Endothelial cell of umbilical vein (primary cell): ENCODE data around the gene SLC8A1. TPM values are rescaled to one million over a fixed set of nuclear protein-coding genes. Genes with fewer than 3 reads are reported as not detected.

Experiments used
- BruUV-seq: library from RNA; stranded (reverse); fragments of 400-500 nt; replicated peaks from 2 replicates; lab custom pipeline; 2021; lab: Mats Ljungman, UMichigan
- CTCF ChIA-PET: fragments of 300-600, 350-600 bp; sonication (Branson Sonifier 250); formaldehyde crosslinking; loops from one replicate; lab custom pipeline; 2021; ENCODE audit warnings: antibody characterized with exemption, inconsistent platforms; lab: Charles Lee
- POLR2A ChIA-PET: fragments of 300-600, 350-600 bp; sonication (Branson Sonifier 250); formaldehyde crosslinking; loops from one replicate; lab custom pipeline; 2021; ENCODE audit warnings: antibody characterized with exemption, inconsistent platforms; lab: Charles Lee
- DNase-seq: peaks from one replicate; pipeline ENCODE4 v3.0.0-alpha.2; 2011; ENCODE audit warnings: low read depth, low spot score
- FAIRE-seq: peaks from 2 replicates; lab custom pipeline; 2011; peaks lifted over from hg19 to GRCh38; lab: Jason Lieb, UNC
- H2AFZ ChIP-seq: 2 replicates; pipeline ENCODE4 v1.6.0; 2012; ENCODE audit warnings: low read depth, low read length, control low read depth, inconsistent platforms
- H3K27ac ChIP-seq: 2 replicates; pipeline ENCODE4 v1.5.1; 2011; ENCODE audit warnings: low read depth, mild to moderate bottlenecking, control low read depth, low read length, moderate library complexity; ENCODE audit not compliant: insufficient read depth
- H3K27me3 ChIP-seq, 2 experiments: 2 replicates each; pipeline versions ENCODE4 v1.6.0 to v1.6.1; 2011; ENCODE audit warnings: low read length in 2 of 2, mixed read lengths in 1 of 2; ENCODE audit not compliant: control insufficient read depth in 2 of 2, insufficient read depth in 2 of 2
- H3K36me3 ChIP-seq, 2 experiments: 2 replicates in 1 of 2; 3 replicates in 1 of 2; pipeline ENCODE4 v1.5.1; 2011; ENCODE audit warnings: low read length in 2 of 2, mild to moderate bottlenecking in 1 of 2, moderate library complexity in 1 of 2; ENCODE audit not compliant: control insufficient read depth in 2 of 2, insufficient read depth in 2 of 2; ENCODE audit errors: extremely low read depth in 1 of 2
- H3K4me1 ChIP-seq: 3 replicates; pipeline ENCODE4 v1.5.1; 2011; ENCODE audit warnings: mild to moderate bottlenecking, low read length; ENCODE audit not compliant: control insufficient read depth, insufficient read depth; ENCODE audit errors: extremely low read depth
- H3K4me2 ChIP-seq: 2 replicates; pipeline ENCODE4 v1.6.1; 2011; ENCODE audit warnings: low read length, control low read depth, mixed read lengths; ENCODE audit not compliant: insufficient read depth
- H3K4me3 ChIP-seq, 3 experiments: fragments of 200-600 bp in 1 of 3; sonication (generic), shearing (Covaris generic) in 1 of 3; replicated peaks in 1 of 3; 2 replicates each; pipeline ENCODE4 v1.5.1; 2011 to 2016; ENCODE audit warnings: control low read depth in 3 of 3, low read length in 3 of 3, mild to moderate bottlenecking in 2 of 3, inconsistent platforms in 1 of 3, low read depth in 1 of 3, moderate library complexity in 1 of 3; ENCODE audit not compliant: insufficient read depth in 1 of 3
- H3K79me2 ChIP-seq: 2 replicates; pipeline ENCODE4 v1.6.0; 2012; ENCODE audit warnings: low read length, inconsistent platforms; ENCODE audit not compliant: control insufficient read depth, insufficient read depth
- H3K9ac ChIP-seq: replicated peaks from 2 replicates; pipeline ENCODE3; 2011; ENCODE audit warnings: low read length, control low read depth; ENCODE audit not compliant: insufficient read depth; ENCODE audit errors: extremely low read depth
- H3K9me1 ChIP-seq: replicated peaks from 3 replicates; pipeline ENCODE4 v1.6.0; 2011; ENCODE audit warnings: mild to moderate bottlenecking, low read length; ENCODE audit not compliant: control insufficient read depth, insufficient read depth; ENCODE audit errors: extremely low read depth
- H3K9me3 ChIP-seq: replicated peaks from 2 replicates; pipeline ENCODE4 v1.5.1; 2012; ENCODE audit warnings: low read length, inconsistent platforms; ENCODE audit not compliant: control insufficient read depth, insufficient read depth
- H4K20me1 ChIP-seq: replicated peaks from 2 replicates; pipeline ENCODE3; 2011; ENCODE audit warnings: mild to moderate bottlenecking, low read length; ENCODE audit not compliant: control insufficient read depth, insufficient read depth; ENCODE audit errors: extremely low read depth
- EZH2 ChIP-seq: IDR thresholded peaks from 2 replicates; pipeline ENCODE4 v1.6.1; 2012; ENCODE audit warnings: borderline replicate concordance, low read depth, mild to moderate bottlenecking, moderate library complexity, low read length, inconsistent platforms; ENCODE audit not compliant: severe bottlenecking
- FOS ChIP-seq: IDR thresholded peaks from 2 replicates; pipeline ENCODE4 v1.6.1; 2011; ENCODE audit warnings: mild to moderate bottlenecking, low read length, moderate library complexity, borderline replicate concordance; ENCODE audit not compliant: insufficient read depth
- GATA2 ChIP-seq: IDR thresholded peaks from 2 replicates; pipeline ENCODE4 v1.7.0; 2011; ENCODE audit warnings: low read depth, mild to moderate bottlenecking, moderate library complexity, mixed read lengths, low read length; ENCODE audit not compliant: insufficient read length, insufficient read depth
- JUN ChIP-seq: IDR thresholded peaks from 2 replicates; pipeline ENCODE4 v1.6.1; 2011; ENCODE audit warnings: borderline replicate concordance, low read depth; ENCODE audit not compliant: insufficient read length, insufficient read depth
- MYC ChIP-seq: IDR thresholded peaks from one replicate; pipeline ENCODE4 v1.6.1; 2011; ENCODE audit warnings: mild to moderate bottlenecking, low read depth, low read length
- POLR2A ChIP-seq: IDR thresholded peaks from 2 replicates; pipeline ENCODE4 v1.6.1; 2012; ENCODE audit warnings: low read depth, mild to moderate bottlenecking, control low read depth, low read length
- POLR2AphosphoS5 ChIP-seq: IDR thresholded peaks from 2 replicates; pipeline ENCODE4 v1.6.1; 2012; ENCODE audit warnings: low read depth, mild to moderate bottlenecking, control low read depth, low read length, moderate library complexity; ENCODE audit not compliant: insufficient read depth
- dilution Hi-C: fragments of 300-500 bp; cut with MboI; formaldehyde crosslinking; loops from one replicate; pipeline ENCODE4 v1.15.0; 2019; ENCODE audit warnings: low sequenced_read_pairs; ENCODE audit not compliant: extremely low pct_ligation_motif_present
- intact Hi-C: fragments of 100-400 bp; cut with micrococcal nuclease; formaldehyde crosslinking; loops from one replicate; pipeline ENCODE4 v1.10.0; 2022
- polyA plus RNA-seq, 4 experiments: library from polyadenylated mRNA; depleted of rRNA in 3 of 4; stranded (reverse) in 3 of 4; unstranded in 1 of 4; fragments of >200 nt; gene quantifications; 2 replicates each; pipeline versions ENCODE4 v1.2.1 to v1.2.3, GENCODE V29; 2011 to 2012; ENCODE audit warnings: missing spikeins in 1 of 4
- total RNA-seq: library from RNA; stranded (reverse); gene quantifications from 2 replicates; pipeline ENCODE4 v1.2.3, GENCODE V29; 2021
- TF ChIP-seq, protein P1 (sequence below), 2 donors: IDR thresholded peaks; 1 replicate in 1 of 2; 2 replicates in 1 of 2; pipeline ENCODE4 v1.5.1; 2011; ENCODE audit warnings: low read length in 2 of 2, mild to moderate bottlenecking in 2 of 2, moderate library complexity in 2 of 2, control low read depth in 1 of 2, inconsistent platforms in 1 of 2, low read depth in 1 of 2; ENCODE audit not compliant: insufficient read depth in 1 of 2; ENCODE audit errors: extremely low read depth in 1 of 2
- TF ChIP-seq, protein P2 (sequence below): IDR thresholded peaks from 2 replicates; pipeline ENCODE4 v1.6.1; 2011; ENCODE audit not compliant: insufficient read depth, insufficient read length

SLC8A1 gene
- total and polyA plus RNA-seq, 2 donors (not counting 3 experiments of a cell fraction or from before 2014, with no cell fraction given), result 0.19 to 1.8 TPM

DNA sequence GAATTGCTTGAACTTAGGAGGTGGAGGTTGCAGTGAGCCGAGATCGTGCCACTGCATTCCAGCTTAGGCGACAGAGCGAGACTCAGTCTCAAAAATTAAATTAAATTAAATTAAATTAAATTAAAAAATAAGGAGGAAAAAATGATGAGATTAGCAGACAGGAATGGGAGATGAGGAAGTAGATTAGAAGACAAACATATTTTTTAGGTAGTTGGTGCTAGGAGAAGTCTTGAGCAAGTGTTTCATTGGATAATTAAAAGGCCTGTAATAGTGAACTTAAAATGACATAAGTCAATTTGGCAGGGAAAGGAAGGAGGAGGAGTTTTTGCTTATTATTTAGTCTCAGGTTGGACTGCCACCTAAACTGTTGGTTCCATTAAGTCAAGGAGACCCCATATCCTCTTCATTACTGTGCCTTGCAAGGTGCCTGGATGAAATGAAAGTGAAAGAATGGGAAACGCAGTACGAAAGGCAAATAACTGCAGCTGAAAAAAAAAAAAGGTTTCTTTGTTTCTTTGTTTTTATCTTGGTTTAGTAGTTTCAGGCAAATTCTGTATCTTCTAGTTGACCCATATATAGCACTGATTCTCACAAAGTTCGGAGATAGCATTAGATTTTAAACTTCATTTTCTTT, 162.0 kb downstream of the SLC8A1 start:
- CTCF ChIA-PET, result interaction anchor here (1.0 to 1.1 kb wide), 2 partner anchors 11 to 46 kb away, joined by 3 read pairs; no protein-coding TSS in a partner anchor
- TF ChIP-seq, protein P1, sequence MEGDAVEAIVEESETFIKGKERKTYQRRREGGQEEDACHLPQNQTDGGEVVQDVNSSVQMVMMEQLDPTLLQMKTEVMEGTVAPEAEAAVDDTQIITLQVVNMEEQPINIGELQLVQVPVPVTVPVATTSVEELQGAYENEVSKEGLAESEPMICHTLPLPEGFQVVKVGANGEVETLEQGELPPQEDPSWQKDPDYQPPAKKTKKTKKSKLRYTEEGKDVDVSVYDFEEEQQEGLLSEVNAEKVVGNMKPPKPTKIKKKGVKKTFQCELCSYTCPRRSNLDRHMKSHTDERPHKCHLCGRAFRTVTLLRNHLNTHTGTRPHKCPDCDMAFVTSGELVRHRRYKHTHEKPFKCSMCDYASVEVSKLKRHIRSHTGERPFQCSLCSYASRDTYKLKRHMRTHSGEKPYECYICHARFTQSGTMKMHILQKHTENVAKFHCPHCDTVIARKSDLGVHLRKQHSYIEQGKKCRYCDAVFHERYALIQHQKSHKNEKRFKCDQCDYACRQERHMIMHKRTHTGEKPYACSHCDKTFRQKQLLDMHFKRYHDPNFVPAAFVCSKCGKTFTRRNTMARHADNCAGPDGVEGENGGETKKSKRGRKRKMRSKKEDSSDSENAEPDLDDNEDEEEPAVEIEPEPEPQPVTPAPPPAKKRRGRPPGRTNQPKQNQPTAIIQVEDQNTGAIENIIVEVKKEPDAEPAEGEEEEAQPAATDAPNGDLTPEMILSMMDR (IDR thresholded peaks at IDR 0.05; ENCODE audit: extremely low read depth in 1 of 2, insufficient read depth in 1 of 2, low read depth in 1 of 2, low read length in 2 of 2), result no peak
- no peak for TF ChIP-seq POLR2AphosphoS5

DNA sequence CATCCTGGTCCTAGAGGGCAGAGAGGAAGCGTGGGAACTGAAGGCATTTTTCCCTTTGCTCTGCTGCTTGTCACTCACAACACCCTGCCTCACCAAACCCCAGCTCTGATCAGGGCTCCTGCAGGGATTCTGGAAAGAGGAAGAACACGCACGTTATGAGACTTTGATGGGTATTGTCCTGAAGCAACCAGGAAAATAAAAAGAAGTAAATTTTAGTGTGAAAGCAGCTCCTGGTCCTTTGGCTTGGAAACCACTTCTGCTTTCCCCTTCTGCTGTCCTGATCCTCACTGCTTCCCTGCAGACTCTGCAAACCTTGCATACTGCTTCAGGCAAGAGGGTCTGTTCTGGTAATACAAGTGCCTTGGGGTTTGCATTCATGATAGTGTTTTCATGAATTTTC, 164.1 kb downstream of the SLC8A1 start:
- TF ChIP-seq POLR2A, result no peak
- TF ChIP-seq POLR2AphosphoS5, result no peak
- no peak for TF ChIP-seq EZH2
- TF ChIP-seq, protein P1 (IDR thresholded peaks at IDR 0.05; ENCODE audit: extremely low read depth in 1 of 2, insufficient read depth in 1 of 2, low read depth in 1 of 2, low read length in 2 of 2), result no peak
- no peak for TF ChIP-seq MYC
- TF ChIP-seq JUN, result no peak
- TF ChIP-seq FOS, result no peak
- TF ChIP-seq GATA2, result no peak
- TF ChIP-seq, protein P2, sequence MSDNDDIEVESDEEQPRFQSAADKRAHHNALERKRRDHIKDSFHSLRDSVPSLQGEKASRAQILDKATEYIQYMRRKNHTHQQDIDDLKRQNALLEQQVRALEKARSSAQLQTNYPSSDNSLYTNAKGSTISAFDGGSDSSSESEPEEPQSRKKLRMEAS, result no peak
- ChIA-PET POLR2A (no interaction called here), CTCF (no interaction called here)
- DNase-seq (no peak), FAIRE-seq (no peak)
- dilution Hi-C loops (no loop called here), intact Hi-C loops (no loop called here)
- Histone ChIP-seq H3K9me1 (no peaks in the 10 kb centered on the region), H3K4me3 (no peak overlapping the region), H3K4me1 (no peaks in the 10 kb centered on the region), H3K27ac (no peak overlapping the region), H4K20me1 (no peaks in the 10 kb centered on the region), H3K9me3 (no peaks in the 10 kb centered on the region), H3K27me3 (no peaks in the 10 kb centered on the region), H2AFZ (no peak overlapping the region), H3K4me2 (no peak overlapping the region), H3K9ac (no peak overlapping the region), H3K79me2 (no peaks in the 10 kb centered on the region), H3K36me3 (no peaks in the 10 kb centered on the region)
- BruUV-seq, result no TSS peak

More for the DNA sequence above, 162.0 kb downstream of the SLC8A1 start:
- Histone ChIP-seq H3K4me2 (no peak overlapping the region), H4K20me1 (no peaks in the 10 kb centered on the region), H3K4me1 (no peaks in the 10 kb centered on the region), H3K9me3 (no peaks in the 10 kb centered on the region), H3K36me3 (no peaks in the 10 kb centered on the region), H3K9ac (no peak overlapping the region), H3K9me1 (no peaks in the 10 kb centered on the region), H3K27me3 (no peaks in the 10 kb centered on the region), H3K4me3 (no peak overlapping the region), H2AFZ (no peak overlapping the region), H3K79me2 (no peaks in the 10 kb centered on the region), H3K27ac (no peak overlapping the region)
- FAIRE-seq (no peak), DNase-seq (no peak)
- no TSS peak for BruUV-seq
- dilution Hi-C loops (no loop called here), intact Hi-C loops (no loop called here)
- POLR2A ChIA-PET, result no interaction called here
